ENCODE measurements around the gene OSBPL9.
"Not testable (repeated sequence)": the region's sequence is repeated elsewhere in the genome, so short reads cannot be mapped to it uniquely, and the experiment has no call there.

Gene OSBPL9

DNA sequence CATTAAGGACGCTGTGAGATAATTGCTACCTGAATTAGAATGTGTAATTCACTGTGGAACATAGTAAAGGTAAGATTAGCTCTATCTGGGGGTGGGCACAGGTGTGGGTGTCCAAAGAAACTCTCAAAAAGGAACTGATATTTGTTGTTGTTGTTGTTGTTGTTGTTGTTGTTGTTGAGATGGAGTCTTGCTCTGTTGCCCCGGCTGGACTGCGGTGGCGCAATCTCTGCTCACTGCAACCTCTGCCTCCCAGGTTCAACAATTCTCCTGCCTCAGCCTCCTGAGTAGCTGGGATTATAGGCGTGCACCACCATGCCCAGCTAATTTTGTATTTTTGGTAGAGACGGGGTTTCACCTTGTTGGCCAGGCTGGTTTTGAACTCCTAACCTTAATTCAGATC, 6.8 kb upstream of the OSBPL9 start:
- not testable (repeated sequence) for DNase-seq (ENCODE audit: low spot score)

DNA sequence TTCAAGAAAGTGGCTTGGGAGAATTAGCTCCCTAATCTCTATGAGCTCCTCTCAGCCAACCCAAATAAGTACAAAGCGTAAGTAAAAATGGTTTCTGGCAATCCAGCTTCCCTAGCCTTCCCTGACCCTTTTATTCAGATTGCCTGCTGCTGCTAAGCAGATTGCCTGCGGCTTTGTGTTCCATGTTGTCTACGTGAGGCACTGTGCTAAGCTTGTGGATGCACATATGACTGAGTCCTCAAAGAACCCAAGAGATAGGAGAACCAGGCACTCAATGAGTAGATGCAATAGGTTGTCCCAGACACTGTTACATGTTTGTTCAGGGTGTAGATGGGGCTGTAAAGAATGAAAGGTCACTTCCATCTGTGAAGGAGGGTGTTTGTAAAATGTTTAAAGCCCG, 6.3 kb upstream of the OSBPL9 start:
- no peak for DNase-seq (ENCODE audit: low spot score)

GRCh38 chr1:51612447-51612961, 4.4 kb upstream of the OSBPL9 start:
- no peak for DNase-seq (ENCODE audit: low spot score)

DNA sequence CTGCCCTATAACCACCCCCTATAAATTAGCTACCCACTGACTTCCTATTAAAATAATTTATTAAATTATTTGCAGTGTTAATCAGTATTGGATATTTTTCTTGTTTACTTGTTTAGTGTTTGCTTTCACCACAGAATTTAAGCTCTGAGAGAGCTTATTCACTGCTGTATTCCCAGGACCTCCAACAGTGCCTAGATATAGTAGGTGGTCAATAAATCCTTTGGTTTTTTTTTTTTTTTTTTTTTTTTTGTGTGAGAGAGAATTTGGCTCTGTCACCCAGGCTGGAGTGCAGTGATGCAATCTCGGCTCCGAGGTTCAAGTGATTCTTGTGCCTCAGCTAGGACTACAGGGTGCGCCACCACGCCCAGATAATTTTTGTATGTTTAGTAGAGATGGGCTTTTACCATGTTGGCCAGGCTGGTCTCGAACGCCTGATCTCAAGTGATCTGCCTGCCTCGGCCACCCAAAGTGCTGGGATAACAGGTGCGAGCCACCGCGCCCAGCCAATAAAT, 1.1 kb upstream of the OSBPL9 start:
- no peak for DNase-seq (ENCODE audit: low spot score)

GRCh38 chr1:51616490-51616889, 402 bp upstream of the OSBPL9 start:
- no peak for DNase-seq (ENCODE audit: low spot score)

- no peak for DNase-seq (ENCODE audit: low spot score)
Measured at GRCh38 chr1:51618715-51619114, 1.8 kb downstream of the OSBPL9 start.

DNA sequence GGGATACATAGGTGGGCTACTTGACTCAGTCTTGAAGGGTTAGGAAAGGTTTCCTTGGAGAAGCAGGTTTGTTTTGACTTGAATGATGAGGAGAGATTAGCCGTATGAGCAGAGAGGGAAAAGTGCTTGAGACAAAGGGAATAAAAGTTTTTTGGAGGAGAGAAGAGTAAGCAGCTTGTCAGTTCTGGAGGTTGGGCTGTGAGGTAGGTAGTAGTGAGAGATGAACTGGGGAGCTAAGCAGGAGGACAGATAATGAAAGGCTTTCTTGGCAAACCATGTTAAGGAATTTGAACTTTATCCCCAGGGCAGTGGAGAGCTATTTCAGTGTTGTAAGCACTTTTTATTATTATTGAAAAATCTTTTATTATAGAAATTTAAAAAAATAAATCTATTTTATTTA, 3.6 kb downstream of the OSBPL9 start:
- DNase-seq (ENCODE audit: low spot score) = no peak

GRCh38 chr1:51621161-51621560, 4.3 kb downstream of the OSBPL9 start:
- DNase-seq (ENCODE audit: low spot score) = no peak

GRCh38 chr1:51621841-51622454, 5.1 kb downstream of the OSBPL9 start:
- no peak for DNase-seq (ENCODE audit: low spot score)

DNA sequence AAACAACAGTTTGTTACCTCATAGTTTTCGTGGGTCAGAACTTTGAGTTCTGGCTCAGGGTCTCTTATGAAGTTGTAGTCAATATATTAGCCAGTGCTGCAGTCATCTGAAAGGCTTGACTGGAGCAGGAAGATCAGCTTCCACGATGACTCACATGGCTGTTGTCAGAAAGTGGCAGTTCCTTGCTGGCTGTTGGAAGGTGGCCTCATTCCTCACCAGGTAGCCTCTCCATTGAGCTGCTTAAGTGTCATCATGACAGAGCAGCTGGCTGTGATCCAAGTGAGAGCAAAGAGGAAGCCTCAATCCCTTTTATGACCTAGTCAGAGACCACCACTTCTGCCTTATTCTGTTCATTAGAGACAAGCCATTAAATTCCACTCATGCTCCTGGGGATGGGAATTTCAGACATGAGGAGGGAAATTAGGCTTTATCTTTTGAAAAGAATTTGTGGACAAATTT, 5.6 kb downstream of the OSBPL9 start:
- peak; percentile 57 for DNase-seq (ENCODE audit: low spot score)

DNA sequence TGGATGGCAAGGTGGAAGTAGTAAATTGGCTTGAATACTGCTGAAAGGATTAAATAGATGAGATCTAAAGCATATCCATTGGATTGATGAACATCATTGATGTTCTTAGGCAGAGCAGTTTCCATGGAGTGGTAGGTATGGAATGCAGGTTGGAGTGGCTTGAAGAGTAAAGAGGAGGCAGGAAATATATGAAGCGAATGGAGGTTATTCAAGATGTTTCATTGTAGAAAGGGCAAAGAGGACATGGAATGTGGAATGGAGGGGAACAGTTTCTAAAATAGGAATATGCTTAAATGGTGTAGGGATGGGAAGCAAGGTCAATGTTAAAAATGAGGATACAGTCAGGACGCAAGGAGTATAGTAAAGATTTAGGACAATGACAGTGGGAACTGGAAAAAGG, 6.1 kb downstream of the OSBPL9 start:
- DNase-seq (ENCODE audit: low spot score) = no peak

- DNase-seq (ENCODE audit: low spot score) = no peak
Measured at GRCh38 chr1:51623450-51623849, 6.6 kb downstream of the OSBPL9 start.

- no peak for DNase-seq (ENCODE audit: low spot score)
Measured at GRCh38 chr1:51624855-51625254, 8.0 kb downstream of the OSBPL9 start.

DNA sequence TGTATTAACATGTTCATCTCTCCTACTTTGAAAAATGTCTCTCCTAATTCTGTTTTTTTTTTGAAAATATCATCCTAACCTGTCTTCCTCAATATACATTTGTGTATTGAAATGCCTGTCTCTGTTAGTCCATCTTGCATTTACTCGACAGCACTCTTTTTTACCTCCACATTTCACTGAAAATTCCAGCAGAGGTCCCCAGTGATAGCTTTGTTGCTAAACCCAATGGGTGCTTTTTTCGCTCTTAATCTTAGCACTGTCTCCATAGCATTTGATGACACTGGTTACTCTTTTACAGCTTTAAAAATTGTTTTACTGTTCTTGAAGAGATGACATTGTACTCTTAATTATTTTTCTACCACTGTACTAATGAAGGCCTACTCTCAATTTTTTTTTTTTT, 10.8 kb downstream of the OSBPL9 start:
- peak; percentile 53 for DNase-seq (ENCODE audit: low spot score)

DNA sequence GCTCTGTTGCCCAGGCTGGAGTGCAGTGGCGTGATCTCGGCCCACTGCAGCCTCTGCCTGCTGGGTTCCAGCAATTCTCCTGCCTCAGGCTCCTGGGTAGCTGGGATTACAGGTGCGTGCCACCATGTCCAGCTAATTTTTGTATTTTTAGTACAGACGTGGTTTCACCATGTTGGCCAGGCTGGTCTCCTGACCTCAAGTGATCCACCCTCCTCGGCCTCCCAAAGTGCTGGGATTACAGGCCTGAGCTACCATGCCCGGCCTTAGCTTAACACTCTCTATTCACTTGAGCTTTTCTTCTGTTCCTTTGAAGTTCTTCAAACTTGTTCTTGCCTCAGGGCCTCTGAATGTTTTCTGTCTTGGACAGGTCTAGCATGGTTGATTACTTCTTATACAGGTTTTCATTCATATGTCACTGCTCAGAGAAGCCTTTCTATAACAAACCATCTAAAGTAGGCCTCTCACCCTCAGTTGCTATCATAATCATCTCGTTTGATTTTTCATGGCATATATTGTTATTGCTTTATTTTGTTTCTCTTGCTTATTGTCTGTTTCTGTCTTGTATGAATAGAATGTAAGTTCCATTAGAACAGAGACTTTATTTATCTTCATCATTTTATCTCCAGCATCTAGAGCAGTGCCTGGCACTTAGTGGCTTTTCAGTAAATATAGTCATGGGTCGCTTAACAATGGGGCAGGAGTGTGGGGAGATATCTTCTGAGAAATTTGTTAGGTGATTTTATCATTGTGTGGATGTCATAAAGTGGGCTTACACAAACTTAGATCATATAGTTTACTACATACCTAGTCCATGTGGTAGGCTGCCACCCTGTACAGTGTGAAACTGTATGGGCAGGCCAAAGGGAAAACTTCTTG, 12.1 kb downstream of the OSBPL9 start:
- DNase-seq (ENCODE audit: low spot score) = no peak

DNA sequence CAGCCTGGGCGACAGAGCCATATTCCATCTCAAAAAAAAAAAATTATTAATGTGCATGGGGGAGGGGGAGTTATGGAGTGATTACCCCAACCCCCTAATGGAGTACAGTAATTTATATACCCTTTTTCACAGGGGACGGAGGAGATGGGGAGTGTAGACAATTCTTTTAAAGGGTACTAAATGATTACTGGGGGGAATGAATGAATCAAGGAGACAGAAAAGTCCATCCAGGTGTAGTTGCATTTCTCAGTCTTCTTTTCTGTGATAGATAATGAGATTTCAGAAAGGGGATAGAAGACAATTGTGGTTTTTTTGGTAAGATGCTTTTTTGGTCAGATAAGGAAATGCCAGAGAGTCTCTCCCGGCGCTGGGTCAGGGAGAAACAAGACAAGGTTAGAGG, 13.0 kb downstream of the OSBPL9 start:
- no peak for DNase-seq (ENCODE audit: low spot score)

DNA sequence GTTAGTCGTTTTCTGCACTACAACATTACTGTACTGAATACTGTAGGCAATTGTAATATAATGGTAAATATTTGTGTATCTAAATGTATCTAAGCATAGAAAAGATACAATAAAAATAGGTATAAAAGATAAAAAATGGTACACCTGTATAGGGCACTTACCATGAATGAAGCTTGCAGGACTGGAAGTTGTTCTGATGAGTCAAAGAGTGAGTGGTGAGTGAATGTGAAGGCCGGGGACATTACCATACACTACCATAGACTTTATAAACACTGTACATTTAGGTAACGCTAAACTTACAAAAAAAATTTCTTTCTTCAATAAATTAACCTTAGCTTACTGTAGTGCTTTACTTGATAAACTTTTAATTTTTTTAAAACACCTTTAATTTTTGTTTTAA, 13.5 kb downstream of the OSBPL9 start:
- DNase-seq (ENCODE audit: low spot score) = no peak

DNA sequence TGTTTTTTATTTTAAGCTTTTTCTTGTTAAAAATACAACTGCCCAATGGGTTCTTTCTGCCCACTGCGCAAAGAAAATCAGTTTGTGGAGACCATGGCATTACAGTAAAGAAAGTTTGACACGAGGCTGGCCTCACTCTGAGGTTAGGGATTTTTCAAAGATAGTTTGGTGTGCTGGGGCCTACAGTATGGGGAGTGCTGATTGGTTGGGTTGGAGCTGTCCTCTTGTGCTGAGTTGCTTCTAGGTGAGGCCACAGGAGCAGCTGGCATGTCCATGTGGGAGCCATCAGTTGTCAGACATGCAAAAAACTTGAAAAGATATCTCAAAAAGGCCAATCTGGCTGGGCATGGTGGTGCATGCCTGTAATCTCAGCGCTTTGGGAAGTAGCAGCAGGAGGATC, 14.0 kb downstream of the OSBPL9 start:
- DNase-seq (ENCODE audit: low spot score) = no peak

DNA sequence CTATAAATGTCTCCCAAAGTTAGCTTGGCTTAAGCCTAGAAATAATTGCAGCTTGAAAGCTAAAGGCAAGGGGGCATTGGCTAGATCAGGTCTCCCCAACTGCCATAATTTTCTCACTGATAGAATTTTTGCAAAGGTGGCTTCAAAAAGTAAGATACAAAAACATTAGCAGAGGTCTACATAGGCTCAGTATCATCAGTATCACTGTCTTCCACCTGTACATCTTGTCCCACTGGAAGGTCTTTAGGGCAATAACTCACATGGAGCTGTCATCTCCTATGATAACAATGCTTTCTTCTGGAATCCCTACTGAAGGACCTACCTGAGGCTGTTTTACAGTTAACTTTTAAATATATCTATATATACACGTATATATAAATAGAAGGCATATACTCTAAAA, 14.9 kb downstream of the OSBPL9 start:
- no peak for DNase-seq (ENCODE audit: low spot score)

- DNase-seq (ENCODE audit: low spot score) = no peak
Measured at GRCh38 chr1:51634618-51635017, 17.7 kb downstream of the OSBPL9 start.

DNA sequence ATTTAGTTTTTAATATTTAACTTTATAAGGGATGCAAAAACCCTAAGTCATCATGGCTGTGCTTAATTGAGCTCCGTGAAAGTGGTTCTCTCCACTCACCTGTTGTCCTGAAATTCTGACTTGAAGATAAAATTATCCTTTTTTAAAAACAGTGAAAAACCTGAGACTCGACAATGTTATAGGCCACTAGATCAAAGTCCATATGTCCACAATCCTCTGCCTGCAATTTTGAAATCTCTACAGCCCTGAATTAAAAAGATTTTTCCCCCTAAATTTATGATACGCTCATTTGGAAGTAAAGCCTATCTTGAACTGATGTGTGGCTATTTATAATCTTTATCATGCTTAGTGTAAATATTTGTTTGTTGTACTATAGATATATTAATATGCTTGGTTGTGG, 18.7 kb downstream of the OSBPL9 start:
- DNase-seq (ENCODE audit: low spot score) = no peak

DNA sequence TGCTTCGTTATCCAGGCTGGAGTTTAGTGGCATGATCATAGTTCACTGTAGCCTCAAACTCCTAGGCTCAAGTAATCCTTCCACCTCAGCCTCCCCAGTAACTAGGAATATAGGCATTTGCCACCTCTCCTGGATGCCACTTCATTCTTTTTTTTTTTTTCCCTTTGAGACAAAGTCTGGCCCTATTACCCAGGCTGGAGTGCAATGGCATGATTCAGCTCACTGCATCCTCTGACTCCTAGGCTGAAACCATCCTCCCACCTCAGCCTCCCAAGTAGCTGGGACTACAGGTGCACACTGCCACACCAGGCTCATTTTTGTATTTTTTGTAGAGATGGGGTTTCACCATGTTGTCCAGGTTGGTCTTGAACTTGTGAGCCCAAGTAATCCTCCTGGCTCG, 19.3 kb downstream of the OSBPL9 start:
- no peak for DNase-seq (ENCODE audit: low spot score)

Measured in AG20443 (cell line).